NOMO-1 treated with DMSO at 0.1 percent for 48 hours (cell line): ENCODE results near the gene SMARCA5.
"Not testable (repeated sequence)": the region's sequence is repeated elsewhere in the genome, so short reads cannot be mapped to it uniquely, and the experiment has no call there.

Source experiments
- DNase-seq: peaks from one replicate; lab custom pipeline; 2025; ENCODE audit not compliant: unreplicated experiment; lab: John Stamatoyannopoulos, UW

The SMARCA5 gene

GRCh38 chr4:143513314-143514168, at the start of gene SMARCA5:
TSS of gene SMARCA5 (plus strand) at chr4:143513702. CDS start at chr4:143513925, 223 bp downstream.
- DNase-seq: peak; percentile 98

GRCh38 chr4:143473334-143474126, 40.0 kb upstream of the SMARCA5 start:
- no peak for DNase-seq

GRCh38 chr4:143477487-143477886, 36.0 kb upstream of the SMARCA5 start:
- no peak for DNase-seq

- no peak for DNase-seq
These were observed 32.1 kb upstream of the SMARCA5 start for GRCh38 chr4:143481361-143481760.

- peak; percentile 30 for DNase-seq
These were observed 30.7 kb upstream of the SMARCA5 start for GRCh38 chr4:143482840-143483239.

- DNase-seq: no peak
These were observed 27.2 kb upstream of the SMARCA5 start for GRCh38 chr4:143486314-143486713.

- no peak for DNase-seq
These were observed 24.8 kb upstream of the SMARCA5 start for GRCh38 chr4:143488687-143489086.

- DNase-seq: no peak
These were observed 24.4 kb upstream of the SMARCA5 start for GRCh38 chr4:143489106-143489505.

- no peak for DNase-seq
These were observed 15.5 kb upstream of the SMARCA5 start for GRCh38 chr4:143498021-143498420.

GRCh38 chr4:143502231-143502630, 11.3 kb upstream of the SMARCA5 start:
- DNase-seq: peak; percentile 39

GRCh38 chr4:143506031-143506430, 7.5 kb upstream of the SMARCA5 start:
- DNase-seq: no peak

- no peak for DNase-seq
These were observed 1.6 kb upstream of the SMARCA5 start for GRCh38 chr4:143511906-143512305.

GRCh38 chr4:143512978-143513313, 556 bp upstream of the SMARCA5 start:
- no peak for DNase-seq

GRCh38 chr4:143514169-143514495, 630 bp downstream of the SMARCA5 start:
- DNase-seq: no peak

GRCh38 chr4:143514497-143514896, 995 bp downstream of the SMARCA5 start:
- DNase-seq: no peak

GRCh38 chr4:143514901-143515300, 1.4 kb downstream of the SMARCA5 start:
- DNase-seq: no peak

GRCh38 chr4:143515905-143516304, 2.4 kb downstream of the SMARCA5 start:
- no peak for DNase-seq

GRCh38 chr4:143517764-143518163, 4.3 kb downstream of the SMARCA5 start:
- DNase-seq: no peak

GRCh38 chr4:143524211-143524610, 10.7 kb downstream of the SMARCA5 start:
- no peak for DNase-seq

- not testable (repeated sequence) for DNase-seq
These were observed 14.5 kb downstream of the SMARCA5 start for GRCh38 chr4:143528046-143528445.

- no peak for DNase-seq
These were observed 17.9 kb downstream of the SMARCA5 start for GRCh38 chr4:143531380-143531779.

- no peak for DNase-seq
These were observed 18.4 kb downstream of the SMARCA5 start for GRCh38 chr4:143531788-143532491.
